Progenitor cell of endocrine pancreas (in vitro differentiated cells): ENCODE data around the gene PDE9A. TPM values are rescaled to one million over a fixed set of nuclear protein-coding genes. Genes with fewer than 3 reads are reported as not detected.
"Not testable (repeated sequence)": the region's sequence is repeated elsewhere in the genome, so short reads cannot be mapped to it uniquely, and the experiment has no call there.

Source experiments
- DNase-seq: peaks from one replicate; pipeline ENCODE4 v3.0.0; 2021; ENCODE audit warnings: low spot score; ENCODE audit not compliant: unreplicated experiment
- H3K27ac Mint-ChIP-seq: 2 replicates; pipeline ENCODE4 v1.8.0; 2021; ENCODE audit warnings: mild to moderate bottlenecking, moderate library complexity, mixed read lengths
- H3K27me3 Mint-ChIP-seq: 2 replicates; pipeline ENCODE4 v1.8.0; 2021; ENCODE audit warnings: mixed read lengths
- H3K36me3 Mint-ChIP-seq: 2 replicates; pipeline ENCODE4 v1.8.0; 2022; ENCODE audit warnings: mixed read lengths; ENCODE audit not compliant: insufficient read depth
- H3K4me1 Mint-ChIP-seq: 2 replicates; pipeline ENCODE4 v1.8.0; 2021; ENCODE audit warnings: low read depth, mixed read lengths
- H3K4me3 Mint-ChIP-seq: 2 replicates; pipeline ENCODE4 v1.8.0; 2021; ENCODE audit warnings: low read depth, mild to moderate bottlenecking, moderate library complexity, mixed read lengths
- H3K9me3 Mint-ChIP-seq: 2 replicates; pipeline ENCODE4 v1.8.0; 2021; ENCODE audit warnings: low read depth, mixed read lengths
- CTCF ChIP-seq: fragments of 200-600 bp; sonication (generic); IDR thresholded peaks from one replicate; pipeline ENCODE4 v1.5.0; 2021; ENCODE audit warnings: antibody characterized with exemption, mild to moderate bottlenecking; ENCODE audit not compliant: unreplicated experiment
- total RNA-seq: library from RNA; stranded (reverse); gene quantifications from 2 replicates; pipeline ENCODE4 v1.2.1, GENCODE V29; 2021

The PDE9A gene
- total RNA-seq, 1 donor from 2014 or later = 57.0 TPM

GRCh38 chr21:42611852-42612251, 41.6 kb upstream of the PDE9A start:
- H3K27ac Mint-ChIP-seq = no peak overlapping the region

GRCh38 chr21:42612390-42612789, 41.0 kb upstream of the PDE9A start:
- no peak for TF ChIP-seq CTCF
- Mint-ChIP-seq H3K36me3 (peaks cover 2% of the 10 kb centered on the region), H3K4me3 (no peak overlapping the region), H3K27me3 (peaks cover 10% of the 10 kb centered on the region), H3K27ac (no peak overlapping the region), H3K4me1 (peaks cover 3% of the 10 kb centered on the region), H3K9me3 (peaks cover 12% of the 10 kb centered on the region)
- DNase-seq = no peak

More at GRCh38 chr21:42611852-42612251, 41.6 kb upstream of the PDE9A start:
- peaks cover 2% of the 10 kb centered on the region for H3K36me3 Mint-ChIP-seq
- H3K27me3 Mint-ChIP-seq = peaks cover 10% of the 10 kb centered on the region
- DNase-seq = no peak
- no peak for TF ChIP-seq CTCF
- H3K9me3 Mint-ChIP-seq = peaks cover 12% of the 10 kb centered on the region
- no peak overlapping the region for H3K4me3 Mint-ChIP-seq
- peaks cover 4% of the 10 kb centered on the region for H3K4me1 Mint-ChIP-seq

- no peak overlapping the region for H3K27ac Mint-ChIP-seq
- no peaks in the 10 kb centered on the region for H3K4me1 Mint-ChIP-seq
- no peaks in the 10 kb centered on the region for H3K36me3 Mint-ChIP-seq
- no peak for DNase-seq
- no peak for TF ChIP-seq CTCF
- H3K27me3 Mint-ChIP-seq = peaks cover 15% of the 10 kb centered on the region
- H3K4me3 Mint-ChIP-seq = no peak overlapping the region
- peaks cover 9% of the 10 kb centered on the region for H3K9me3 Mint-ChIP-seq
Measured at GRCh38 chr21:42613756-42614155, 39.7 kb upstream of the PDE9A start.

GRCh38 chr21:42614396-42614795, 39.0 kb upstream of the PDE9A start:
- TF ChIP-seq CTCF = no peak
- no peak for DNase-seq
- Mint-ChIP-seq H3K4me1 (no peaks in the 10 kb centered on the region), H3K36me3 (no peaks in the 10 kb centered on the region), H3K27ac (no peak overlapping the region), H3K9me3 (peaks cover 4% of the 10 kb centered on the region), H3K4me3 (no peak overlapping the region), H3K27me3 (peaks cover 21% of the 10 kb centered on the region)

GRCh38 chr21:42614811-42615351, 38.5 kb upstream of the PDE9A start:
- Mint-ChIP-seq H3K27ac (no peak overlapping the region), H3K36me3 (no peaks in the 10 kb centered on the region), H3K9me3 (peaks cover 3% of the 10 kb centered on the region), H3K4me1 (no peaks in the 10 kb centered on the region), H3K27me3 (peaks cover 22% of the 10 kb centered on the region), H3K4me3 (no peak overlapping the region)
- no peak for DNase-seq
- no peak for TF ChIP-seq CTCF

- not testable (repeated sequence) for H3K4me1 Mint-ChIP-seq, H3K4me3 Mint-ChIP-seq, H3K27ac Mint-ChIP-seq, H3K9me3 Mint-ChIP-seq, H3K36me3 Mint-ChIP-seq, DNase-seq
- H3K27me3 Mint-ChIP-seq = peaks cover 22% of the 10 kb centered on the region
Measured at GRCh38 chr21:42615377-42615776, 38.0 kb upstream of the PDE9A start.
